IPS-20b (cell line): ENCODE data around the gene MXI1.
"Not testable (repeated sequence)": the region's sequence is repeated elsewhere in the genome, so short reads cannot be mapped to it uniquely, and the experiment has no call there.

Experiments used
- H3K27ac ChIP-seq: one replicate; pipeline ENCODE4 v1.5.1; 2013; ENCODE audit warnings: low read length
- H3K27me3 ChIP-seq: 2 replicates; pipeline ENCODE4 v1.6.1; 2013; ENCODE audit warnings: mild to moderate bottlenecking, low read length, inconsistent platforms; ENCODE audit not compliant: insufficient read depth
- H3K36me3 ChIP-seq: 2 replicates; pipeline ENCODE4 v1.6.1; 2013; ENCODE audit warnings: low read depth, mild to moderate bottlenecking, inconsistent platforms, low read length, moderate library complexity; ENCODE audit not compliant: insufficient read depth
- H3K4me1 ChIP-seq: 2 replicates; pipeline ENCODE4 v1.6.1; 2013; ENCODE audit warnings: mild to moderate bottlenecking, control low read depth, inconsistent platforms, low read length, moderate library complexity; ENCODE audit not compliant: insufficient read depth
- H3K4me3 ChIP-seq: 2 replicates; pipeline ENCODE4 v1.5.1; 2013; ENCODE audit warnings: mild to moderate bottlenecking, low read length, inconsistent platforms
- H3K9ac ChIP-seq: 2 replicates; pipeline ENCODE4 v1.6.1; 2013; ENCODE audit warnings: low read depth, mild to moderate bottlenecking, inconsistent platforms, low read length, moderate library complexity
- H3K9me3 ChIP-seq: 2 replicates; pipeline ENCODE4 v1.6.1; 2013; ENCODE audit warnings: mild to moderate bottlenecking, low read depth, low read length, inconsistent platforms; ENCODE audit not compliant: insufficient read depth

Gene MXI1

GRCh38 chr10:110269374-110270318 is 62.2 kb downstream of the MXI1 start:
- no peaks in the 10 kb centered on the region for H3K9me3 ChIP-seq
- no peak overlapping the region for H3K4me3 ChIP-seq
- H3K9ac ChIP-seq = no peak overlapping the region
- H3K27me3 ChIP-seq = no peaks in the 10 kb centered on the region
- H3K36me3 ChIP-seq = no peaks in the 10 kb centered on the region
- H3K4me1 ChIP-seq = peaks cover 8% of the 10 kb centered on the region; the same call in 1 of the 2 replicates
- no peak overlapping the region for H3K27ac ChIP-seq

- not testable (repeated sequence) for H3K9me3 ChIP-seq, H3K4me1 ChIP-seq, H3K4me3 ChIP-seq, H3K27ac ChIP-seq, H3K9ac ChIP-seq, H3K36me3 ChIP-seq, H3K27me3 ChIP-seq
Measured at GRCh38 chr10:110272995-110273394, 65.6 kb downstream of the MXI1 start.

- H3K9me3 ChIP-seq = no peaks in the 10 kb centered on the region
- H3K4me1 ChIP-seq = peaks cover 8% of the 10 kb centered on the region; the same call in 1 of the 2 replicates
- no peak overlapping the region for H3K27ac ChIP-seq
- no peaks in the 10 kb centered on the region for H3K27me3 ChIP-seq
- no peaks in the 10 kb centered on the region for H3K36me3 ChIP-seq
- no peak overlapping the region for H3K9ac ChIP-seq
- H3K4me3 ChIP-seq = no peak overlapping the region
Measured at GRCh38 chr10:110273474-110273873, 66.1 kb downstream of the MXI1 start.

GRCh38 chr10:110274072-110274627 is 66.7 kb downstream of the MXI1 start:
- H3K9ac ChIP-seq = peak overlapping the region; percentile 13; the same call in 1 of the 2 replicates
- no peak overlapping the region for H3K4me3 ChIP-seq
- no peaks in the 10 kb centered on the region for H3K9me3 ChIP-seq
- no peaks in the 10 kb centered on the region for H3K36me3 ChIP-seq
- H3K4me1 ChIP-seq = peaks cover 8% of the 10 kb centered on the region; the same call in 1 of the 2 replicates
- no peak overlapping the region for H3K27ac ChIP-seq
- H3K27me3 ChIP-seq = no peaks in the 10 kb centered on the region

GRCh38 chr10:110274647-110275046 is 67.2 kb downstream of the MXI1 start:
- Histone ChIP-seq H3K9ac (no peak overlapping the region), H3K27ac (no peak overlapping the region), H3K4me1 (peaks cover 8% of the 10 kb centered on the region; the same call in 1 of the 2 replicates), H3K9me3 (no peaks in the 10 kb centered on the region), H3K4me3 (no peak overlapping the region), H3K36me3 (no peaks in the 10 kb centered on the region; the same call in 1 of the 2 replicates), H3K27me3 (no peaks in the 10 kb centered on the region)

- Histone ChIP-seq H3K9me3 (no peaks in the 10 kb centered on the region), H3K36me3 (peaks cover 3% of the 10 kb centered on the region; the same call in 1 of the 2 replicates), H3K4me3 (no peak overlapping the region), H3K4me1 (peaks cover 8% of the 10 kb centered on the region; the same call in 1 of the 2 replicates), H3K9ac (no peak overlapping the region), H3K27me3 (no peaks in the 10 kb centered on the region), H3K27ac (no peak overlapping the region)
Measured at GRCh38 chr10:110275128-110275729, 67.8 kb downstream of the MXI1 start.

- H3K27me3 ChIP-seq = no peaks in the 10 kb centered on the region
- H3K4me1 ChIP-seq = peaks cover 8% of the 10 kb centered on the region; the same call in 1 of the 2 replicates
- H3K36me3 ChIP-seq = peaks cover 3% of the 10 kb centered on the region; the same call in 1 of the 2 replicates
Measured at GRCh38 chr10:110276603-110277002, 69.2 kb downstream of the MXI1 start.

GRCh38 chr10:110277591-110277990 is 70.2 kb downstream of the MXI1 start:
- no peaks in the 10 kb centered on the region for H3K27me3 ChIP-seq
- H3K36me3 ChIP-seq = peaks cover 3% of the 10 kb centered on the region; the same call in 1 of the 2 replicates
- no peak overlapping the region for H3K27ac ChIP-seq
- H3K4me3 ChIP-seq = no peak overlapping the region
- H3K9me3 ChIP-seq = no peaks in the 10 kb centered on the region
- peaks cover 8% of the 10 kb centered on the region; the same call in 1 of the 2 replicates for H3K4me1 ChIP-seq
- H3K9ac ChIP-seq = no peak overlapping the region

More at GRCh38 chr10:110276603-110277002, 69.2 kb downstream of the MXI1 start:
- Histone ChIP-seq H3K9ac (no peak overlapping the region), H3K4me3 (no peak overlapping the region), H3K9me3 (no peaks in the 10 kb centered on the region), H3K27ac (no peak overlapping the region)

- Histone ChIP-seq H3K36me3 (peaks cover 3% of the 10 kb centered on the region; the same call in 1 of the 2 replicates), H3K27me3 (no peaks in the 10 kb centered on the region), H3K4me3 (no peak overlapping the region), H3K9ac (no peak overlapping the region), H3K4me1 (peaks cover 8% of the 10 kb centered on the region; the same call in 1 of the 2 replicates), H3K27ac (no peak overlapping the region), H3K9me3 (no peaks in the 10 kb centered on the region)
Measured at GRCh38 chr10:110278562-110279406, 71.4 kb downstream of the MXI1 start.

GRCh38 chr10:110279407-110279986 is 72.1 kb downstream of the MXI1 start:
- Histone ChIP-seq H3K4me3 (no peak overlapping the region), H3K27me3 (no peaks in the 10 kb centered on the region), H3K9ac (no peak overlapping the region), H3K27ac (no peak overlapping the region), H3K4me1 (peaks cover under 1% of the 10 kb centered on the region; the same call in 1 of the 2 replicates), H3K36me3 (peaks cover 3% of the 10 kb centered on the region), H3K9me3 (no peaks in the 10 kb centered on the region)
